Upper lobe of left lung (tissue), 6 donors: ENCODE measurements around the gene TNS4. TPM values are rescaled to one million over a fixed set of nuclear protein-coding genes. Genes with fewer than 3 reads are reported as not detected.

Source experiments
- ATAC-seq, 2 donors: fragments of 200-7000 bp; cut with Tn5 transposase; one replicate each; pipeline ENCODE4 v1.9.1; 2022; ENCODE audit warnings: mild to moderate bottlenecking in 2 of 2, moderate library complexity in 2 of 2; ENCODE audit not compliant: low FRiP score in 2 of 2
- DNase-seq, 2 donors: peaks; one replicate each; pipeline ENCODE4 v3.0.0-alpha.2; 2019 to 2020
- H3K27ac ChIP-seq, 4 donors: fragments of 200-600 bp; sonication (generic); one replicate each; pipeline ENCODE4 v1.5.1; 2016 to 2019
- H3K27me3 ChIP-seq, 4 donors: fragments of 200-600 bp; sonication (generic); one replicate each; pipeline ENCODE4 v1.5.1; 2017 to 2019
- H3K36me3 ChIP-seq, 4 donors: fragments of 200-600 bp; sonication (generic); one replicate each; pipeline ENCODE4 v1.5.1; 2016 to 2019
- H3K4me1 ChIP-seq, 4 donors: fragments of 200-600 bp; sonication (generic); one replicate each; pipeline ENCODE4 v1.5.1; 2018 to 2019
- H3K4me3 ChIP-seq, 4 donors: fragments of 200-600 bp; sonication (generic); one replicate each; pipeline ENCODE4 v1.5.1; 2017 to 2019; ENCODE audit warnings: mild to moderate bottlenecking in 2 of 4, moderate library complexity in 1 of 4
- H3K9me3 ChIP-seq, 4 donors: fragments of 200-600 bp; sonication (generic); one replicate each; pipeline ENCODE4 v1.5.1; 2018 to 2019
- EP300 ChIP-seq, 4 donors: sonication (generic); formaldehyde crosslinking; IDR thresholded peaks; one replicate each; pipeline ENCODE4 v1.5.1; 2017; ENCODE audit warnings: antibody characterized with exemption in 4 of 4, control low read depth in 2 of 4
- POLR2A ChIP-seq, 4 donors: fragments of 450-650 bp; IDR thresholded peaks; one replicate each; pipeline ENCODE4 v1.5.1; 2016 to 2017; ENCODE audit warnings: antibody characterized with exemption in 4 of 4, mild to moderate bottlenecking in 2 of 4
- POLR2AphosphoS5 ChIP-seq, 2 donors: sonication (generic); formaldehyde crosslinking; IDR thresholded peaks; one replicate each; pipeline ENCODE4 v1.5.1; 2017; ENCODE audit warnings: antibody characterized with exemption in 2 of 2
- WGBS, 2 donors: methylation state at CpG; one replicate each; pipeline ENCODE4 v1.1.5; 2017 to 2018; 5-methylcytosine and 5-hydroxymethylcytosine counted together
- total RNA-seq, 6 donors: library from RNA; depleted of rRNA in 4 of 6; stranded (reverse); fragments of >200 nt in 4 of 6; gene quantifications; one replicate each; pipeline versions ENCODE4 v1.1.0 to v1.2.1, GENCODE V29; 2016 to 2021
- TF ChIP-seq, protein P1 (sequence below), 6 experiments: fragments of 450-650 bp in 4 of 6; fragments of 200-600 bp in 2 of 6; sonication (generic) in 2 of 6; IDR thresholded peaks; one replicate each; pipeline ENCODE4 v1.5.1; 2016 to 2019; ENCODE audit warnings: antibody characterized with exemption in 6 of 6
- donor health status: DM: no; HTN: no; CAD: no; lungs with moderate emphysema.
- donor health status: DM: no; HTN: yes; CAD: no; lungs with severe emphysema.

TNS4 gene
- total RNA-seq, 6 donors from 2014 or later = 0.54 to 5.1 (median 1.1) TPM; not detected in 1

DNA sequence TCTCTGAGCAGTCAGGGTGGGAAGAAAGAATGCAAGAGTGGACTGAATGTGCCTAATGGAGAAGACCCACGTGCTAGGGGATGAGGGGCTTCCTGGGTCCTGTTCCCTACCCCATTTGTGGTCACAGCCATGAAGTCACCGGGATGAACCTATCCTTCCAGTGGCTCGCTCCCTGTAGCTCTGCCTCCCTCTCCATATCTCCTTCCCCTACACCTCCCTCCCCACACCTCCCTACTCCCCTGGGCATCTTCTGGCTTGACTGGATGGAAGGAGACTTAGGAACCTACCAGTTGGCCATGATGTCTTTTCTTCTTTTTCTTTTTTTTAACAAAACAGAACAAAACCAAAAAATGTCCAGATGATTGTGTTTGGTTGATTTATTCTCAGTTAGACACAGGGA is 44.1 kb downstream of the TNS4 start:
- Histone ChIP-seq H3K36me3 (peaks cover 19 to 59% (median 27%) of the 10 kb centered on the region in 4 donors), H3K9me3 (no peaks in the 10 kb centered on the region), H3K4me1 (peaks cover 35 to 63% (median 37%) of the 10 kb centered on the region in 4 donors), H3K27ac (peak overlapping the region; percentile 26 to 74 (median 36)), H3K4me3 (no peak overlapping the region), H3K27me3 (no peaks in the 10 kb centered on the region)
- DNase-seq = no peak
- no peak for ATAC-seq
- WGBS, 2 donors = 84 to 91% methylated on average over 3 of the region's 3 CpGs
- TF ChIP-seq EP300 (IDR thresholded peaks at IDR 0.05) = no peak
- no peak for TF ChIP-seq POLR2AphosphoS5 (IDR thresholded peaks at IDR 0.05)
- no peak for TF ChIP-seq POLR2A (IDR thresholded peaks at IDR 0.05)
- TF ChIP-seq, protein P1, sequence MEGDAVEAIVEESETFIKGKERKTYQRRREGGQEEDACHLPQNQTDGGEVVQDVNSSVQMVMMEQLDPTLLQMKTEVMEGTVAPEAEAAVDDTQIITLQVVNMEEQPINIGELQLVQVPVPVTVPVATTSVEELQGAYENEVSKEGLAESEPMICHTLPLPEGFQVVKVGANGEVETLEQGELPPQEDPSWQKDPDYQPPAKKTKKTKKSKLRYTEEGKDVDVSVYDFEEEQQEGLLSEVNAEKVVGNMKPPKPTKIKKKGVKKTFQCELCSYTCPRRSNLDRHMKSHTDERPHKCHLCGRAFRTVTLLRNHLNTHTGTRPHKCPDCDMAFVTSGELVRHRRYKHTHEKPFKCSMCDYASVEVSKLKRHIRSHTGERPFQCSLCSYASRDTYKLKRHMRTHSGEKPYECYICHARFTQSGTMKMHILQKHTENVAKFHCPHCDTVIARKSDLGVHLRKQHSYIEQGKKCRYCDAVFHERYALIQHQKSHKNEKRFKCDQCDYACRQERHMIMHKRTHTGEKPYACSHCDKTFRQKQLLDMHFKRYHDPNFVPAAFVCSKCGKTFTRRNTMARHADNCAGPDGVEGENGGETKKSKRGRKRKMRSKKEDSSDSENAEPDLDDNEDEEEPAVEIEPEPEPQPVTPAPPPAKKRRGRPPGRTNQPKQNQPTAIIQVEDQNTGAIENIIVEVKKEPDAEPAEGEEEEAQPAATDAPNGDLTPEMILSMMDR (IDR thresholded peaks at IDR 0.05) = no peak

DNA sequence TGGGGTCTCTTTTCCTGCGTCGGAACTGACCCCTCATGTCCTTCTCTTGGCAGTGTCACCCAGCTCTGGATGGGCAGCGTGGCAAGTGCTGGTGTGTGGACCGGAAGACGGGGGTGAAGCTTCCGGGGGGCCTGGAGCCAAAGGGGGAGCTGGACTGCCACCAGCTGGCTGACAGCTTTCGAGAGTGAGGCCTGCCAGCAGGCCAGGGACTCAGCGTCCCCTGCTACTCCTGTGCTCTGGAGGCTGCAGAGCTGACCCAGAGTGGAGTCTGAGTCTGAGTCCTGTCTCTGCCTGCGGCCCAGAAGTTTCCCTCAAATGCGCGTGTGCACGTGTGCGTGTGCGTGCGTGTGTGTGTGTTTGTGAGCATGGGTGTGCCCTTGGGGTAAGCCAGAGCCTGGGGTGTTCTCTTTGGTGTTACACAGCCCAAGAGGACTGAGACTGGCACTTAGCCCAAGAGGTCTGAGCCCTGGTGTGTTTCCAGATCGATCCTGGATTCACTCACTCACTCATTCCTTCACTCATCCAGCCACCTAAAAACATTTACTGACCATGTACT is 44.9 kb downstream of the TNS4 start:
- H3K9me3 ChIP-seq = no peaks in the 10 kb centered on the region
- no peak overlapping the region for H3K4me3 ChIP-seq
- peaks cover 19 to 64% (median 27%) of the 10 kb centered on the region in 4 donors for H3K36me3 ChIP-seq
- TF ChIP-seq EP300 (IDR thresholded peaks at IDR 0.05) (no peak), POLR2A (IDR thresholded peaks at IDR 0.05) (no peak), POLR2AphosphoS5 (IDR thresholded peaks at IDR 0.05) (no peak)
- TF ChIP-seq, protein P1 (IDR thresholded peaks at IDR 0.05) = no peak
- WGBS, 2 donors = 79 to 86% methylated on average over 1 to 15 of the region's 16 CpGs
- peak in 1 of 2 donors; percentile 80 for DNase-seq
- H3K27me3 ChIP-seq = no peaks in the 10 kb centered on the region
- H3K4me1 ChIP-seq = peaks cover 35 to 63% (median 39%) of the 10 kb centered on the region in 4 donors
- no peak for ATAC-seq
- peak overlapping the region; percentile 26 to 74 (median 36) for H3K27ac ChIP-seq

DNA sequence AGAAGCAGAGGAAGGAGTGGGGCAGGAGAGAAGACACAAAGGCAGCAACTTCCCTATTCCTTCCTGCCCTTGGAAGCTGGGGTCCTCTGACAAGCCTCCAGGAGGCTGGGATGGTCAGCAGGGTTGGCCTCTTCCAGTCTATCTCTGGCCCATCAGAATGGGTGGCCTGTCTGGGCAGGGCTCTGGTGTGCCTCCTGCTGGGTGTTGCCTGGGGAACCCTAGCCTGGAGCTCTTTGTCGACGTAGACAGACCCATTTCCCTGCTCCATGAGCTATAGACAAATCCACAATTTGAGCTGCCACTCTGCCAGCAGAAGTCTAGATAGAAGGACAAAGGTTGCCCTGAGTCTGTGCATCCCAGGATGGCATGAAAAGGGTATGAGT is 46.8 kb downstream of the TNS4 start:
- TF ChIP-seq POLR2A (IDR thresholded peaks at IDR 0.05) = no peak
- TF ChIP-seq POLR2AphosphoS5 (IDR thresholded peaks at IDR 0.05) = no peak
- TF ChIP-seq EP300 (IDR thresholded peaks at IDR 0.05) = no peak
- TF ChIP-seq, protein P1 (IDR thresholded peaks at IDR 0.05) = no peak

DNA sequence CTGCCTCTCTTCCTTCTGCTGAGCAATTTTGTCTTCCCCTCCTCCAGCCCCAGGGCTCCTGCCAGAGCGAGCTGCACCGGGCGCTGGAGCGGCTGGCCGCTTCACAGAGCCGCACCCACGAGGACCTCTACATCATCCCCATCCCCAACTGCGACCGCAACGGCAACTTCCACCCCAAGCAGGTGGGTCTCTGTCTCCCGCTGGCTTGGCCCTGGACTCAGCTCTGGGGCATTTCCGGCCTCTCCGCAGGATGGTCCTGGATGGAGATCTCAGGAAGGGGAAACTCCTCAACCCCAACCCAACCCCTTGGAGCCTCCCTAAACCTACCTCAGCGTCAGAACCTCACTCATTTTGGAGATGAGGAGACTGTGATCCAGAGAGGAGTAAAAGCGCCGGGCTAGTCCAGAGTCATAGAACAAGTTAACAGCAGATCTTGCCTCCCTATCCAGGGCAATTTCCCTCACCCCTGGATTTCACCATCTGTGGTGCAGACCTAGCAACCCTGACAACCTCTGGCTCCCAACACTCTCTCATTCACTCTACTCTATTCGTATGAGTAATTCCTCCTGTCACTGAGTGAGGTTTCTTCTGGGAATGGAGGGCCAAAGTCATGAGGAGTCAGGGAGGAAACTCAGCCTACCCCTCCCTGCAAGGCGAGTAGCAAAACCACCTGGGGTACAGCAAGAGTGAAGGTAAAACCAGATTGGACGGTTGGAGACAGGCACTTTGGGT is 47.4 kb downstream of the TNS4 start:
- H3K27me3 ChIP-seq = no peaks in the 10 kb centered on the region
- TF ChIP-seq POLR2A (IDR thresholded peaks at IDR 0.05) (no peak), EP300 (IDR thresholded peaks at IDR 0.05) (no peak), POLR2AphosphoS5 (IDR thresholded peaks at IDR 0.05) (no peak)
- TF ChIP-seq, protein P1 (IDR thresholded peaks at IDR 0.05) = no peak
- peaks cover 19 to 64% (median 27%) of the 10 kb centered on the region in 4 donors for H3K36me3 ChIP-seq
- H3K9me3 ChIP-seq = no peaks in the 10 kb centered on the region
- 87 to 91% methylated on average over 18 to 19 of the region's 19 CpGs for WGBS, 2 donors
- peaks cover 58 to 70% (median 62%) of the 10 kb centered on the region in 4 donors for H3K4me1 ChIP-seq
- H3K4me3 ChIP-seq = no peak overlapping the region
- H3K27ac ChIP-seq = peak overlapping the region in 2 of 4 donors; percentile 33 to 55
- peak in 1 of 2 donors; percentile 71 for DNase-seq
- ATAC-seq = no peak

More for the DNA sequence above, 46.8 kb downstream of the TNS4 start:
- Histone ChIP-seq H3K27ac (peak overlapping the region in 2 of 4 donors; percentile 33 to 46), H3K27me3 (no peaks in the 10 kb centered on the region), H3K36me3 (peaks cover 19 to 64% (median 27%) of the 10 kb centered on the region in 4 donors), H3K9me3 (no peaks in the 10 kb centered on the region), H3K4me3 (no peak overlapping the region), H3K4me1 (peaks cover 52 to 70% (median 57%) of the 10 kb centered on the region in 4 donors)
- 77% methylated on average over 2 of the region's 2 CpGs; no CpG with 5 or more reads in 1 of the 2 donors for WGBS, 2 donors
- DNase-seq = no peak
- ATAC-seq = no peak
